ENCODE results near the gene PHACTR1.

The PHACTR1 gene

GRCh38 chr6:13248584-13248985 lies 532.0 kb downstream of the PHACTR1 start:
- DNase-seq, result no peak

- no peak for DNase-seq
Observed at GRCh38 chr6:13248994-13249393, 532.4 kb downstream of the PHACTR1 start.

- DNase-seq, result no peak
Observed at GRCh38 chr6:13249817-13250216, 533.2 kb downstream of the PHACTR1 start.

- no peak for DNase-seq
Observed at GRCh38 chr6:13250703-13251102, 534.1 kb downstream of the PHACTR1 start.

GRCh38 chr6:13251242-13251641 lies 534.7 kb downstream of the PHACTR1 start:
- no peak for DNase-seq

GRCh38 chr6:13252790-13253189 lies 536.2 kb downstream of the PHACTR1 start:
- no peak for DNase-seq

- no peak for DNase-seq
Observed at GRCh38 chr6:13253272-13253671, 536.7 kb downstream of the PHACTR1 start.

GRCh38 chr6:13256266-13257001 lies 539.9 kb downstream of the PHACTR1 start:
- no peak for DNase-seq

GRCh38 chr6:13259393-13259792 lies 542.8 kb downstream of the PHACTR1 start:
- DNase-seq, result no peak

- no peak for DNase-seq
Observed at GRCh38 chr6:13260101-13260598, 543.6 kb downstream of the PHACTR1 start.

GRCh38 chr6:13260831-13261230 lies 544.3 kb downstream of the PHACTR1 start:
- no peak for DNase-seq

- no peak for DNase-seq
Observed at GRCh38 chr6:13261464-13261994, 545.0 kb downstream of the PHACTR1 start.

- no peak for DNase-seq
Observed at GRCh38 chr6:13262302-13263230, 546.0 kb downstream of the PHACTR1 start.

- no peak for DNase-seq
Observed at GRCh38 chr6:13263669-13264068, 547.1 kb downstream of the PHACTR1 start.

GRCh38 chr6:13267142-13267651 lies 550.6 kb downstream of the PHACTR1 start:
- DNase-seq, result no peak

- DNase-seq, result no peak
Observed at GRCh38 chr6:13268913-13269518, 552.4 kb downstream of the PHACTR1 start.

GRCh38 chr6:13272131-13273046 lies 555.8 kb downstream of the PHACTR1 start:
- DNase-seq, result no peak

GRCh38 chr6:13273202-13273930 lies 556.8 kb downstream of the PHACTR1 start:
- DNase-seq, result no peak

- no peak for DNase-seq
Observed at GRCh38 chr6:13273931-13274706, 557.6 kb downstream of the PHACTR1 start.
